Measurements from ENCODE around the gene KCND3.

The KCND3 gene

GRCh38 chr1:111989531-111990025 lies at the start of gene KCND3:
Gene KCND3, minus strand, starts transcription at chr1:111989668.
- no peak for DNase-seq

GRCh38 chr1:112034277-112034676 lies 44.8 kb upstream of the KCND3 start:
- no peak for DNase-seq

DNA sequence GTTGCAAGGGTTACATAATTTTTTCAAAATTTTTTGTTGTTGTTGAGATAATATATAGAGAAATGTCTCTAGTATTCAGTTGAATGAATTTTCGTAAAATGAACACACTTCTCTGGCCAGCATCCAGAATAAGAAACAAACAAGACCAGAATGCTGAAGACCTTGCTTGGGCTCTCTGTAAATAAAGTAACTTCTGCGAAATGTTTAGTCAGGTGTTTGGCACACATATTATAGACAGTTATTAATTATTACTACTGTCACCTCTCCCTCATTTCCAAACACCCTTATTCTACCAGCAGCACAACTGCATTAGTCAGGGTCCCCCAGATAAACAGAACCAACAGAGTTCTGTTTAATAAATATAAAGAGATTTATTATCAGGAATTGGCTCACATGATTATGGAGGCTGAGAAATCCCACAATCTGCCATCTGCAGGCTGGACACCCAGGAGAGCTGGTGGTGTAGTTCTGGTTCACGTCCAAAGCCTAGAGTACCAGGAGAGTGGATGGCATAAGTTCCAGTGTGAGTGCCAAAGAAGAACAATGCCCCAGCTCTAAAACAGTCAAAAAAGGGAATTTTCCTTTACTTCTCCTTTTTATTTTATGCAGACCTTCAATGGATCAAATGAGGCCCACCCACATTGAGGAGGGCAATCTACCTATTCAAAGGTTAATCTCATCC lies 44.1 kb upstream of the KCND3 start:
- DNase-seq = no peak

GRCh38 chr1:112030157-112030556 lies 40.7 kb upstream of the KCND3 start:
- DNase-seq = no peak

- no peak for DNase-seq
Observed at GRCh38 chr1:112027696-112028095, 38.2 kb upstream of the KCND3 start.

- no peak for DNase-seq
Observed at GRCh38 chr1:112026501-112026900, 37.0 kb upstream of the KCND3 start.

- DNase-seq = no peak
Observed at GRCh38 chr1:112026016-112026415, 36.5 kb upstream of the KCND3 start.

- no peak for DNase-seq
Observed at GRCh38 chr1:112021263-112021662, 31.8 kb upstream of the KCND3 start.

GRCh38 chr1:112017183-112017582 lies 27.7 kb upstream of the KCND3 start:
- no peak for DNase-seq

DNA sequence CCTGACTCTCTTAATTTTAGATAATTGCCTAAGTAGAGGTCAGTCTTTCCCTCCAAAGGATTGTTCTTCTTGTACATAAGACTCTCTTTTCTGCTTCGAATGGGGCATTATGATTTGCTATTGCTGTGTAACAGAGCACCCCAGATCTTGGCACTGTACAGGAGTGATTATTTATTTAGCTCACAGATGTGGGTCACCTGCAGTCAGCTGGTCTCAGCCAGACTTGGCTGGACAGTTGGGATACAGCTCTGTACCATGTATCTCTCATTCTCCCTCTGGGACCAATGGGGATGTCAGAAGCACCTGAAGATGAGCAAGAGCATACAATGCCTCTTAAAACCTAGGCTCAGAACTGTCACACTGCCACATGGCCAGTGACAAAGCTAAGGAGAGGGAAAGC lies 23.4 kb upstream of the KCND3 start:
- no peak for DNase-seq

DNA sequence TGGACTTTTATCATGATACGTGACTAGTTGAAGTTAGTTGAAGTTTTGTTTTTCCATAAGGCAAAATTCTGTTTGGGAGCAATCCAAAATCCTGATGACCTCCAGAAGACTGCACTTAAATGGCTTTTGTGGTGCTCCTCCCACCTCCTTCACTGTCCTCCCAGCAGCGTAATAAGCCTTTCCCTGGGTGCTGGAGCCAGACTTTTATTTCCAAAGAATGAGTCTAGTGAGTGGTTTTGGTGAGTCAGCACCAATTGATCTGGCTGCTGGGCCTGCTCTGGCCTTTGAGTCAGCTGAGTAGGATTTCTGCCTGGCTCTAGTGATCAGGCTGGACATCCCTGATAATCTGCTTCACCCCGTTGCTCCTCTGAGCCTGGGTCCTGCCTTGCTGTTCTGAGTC lies 21.7 kb upstream of the KCND3 start:
- DNase-seq = no peak

DNA sequence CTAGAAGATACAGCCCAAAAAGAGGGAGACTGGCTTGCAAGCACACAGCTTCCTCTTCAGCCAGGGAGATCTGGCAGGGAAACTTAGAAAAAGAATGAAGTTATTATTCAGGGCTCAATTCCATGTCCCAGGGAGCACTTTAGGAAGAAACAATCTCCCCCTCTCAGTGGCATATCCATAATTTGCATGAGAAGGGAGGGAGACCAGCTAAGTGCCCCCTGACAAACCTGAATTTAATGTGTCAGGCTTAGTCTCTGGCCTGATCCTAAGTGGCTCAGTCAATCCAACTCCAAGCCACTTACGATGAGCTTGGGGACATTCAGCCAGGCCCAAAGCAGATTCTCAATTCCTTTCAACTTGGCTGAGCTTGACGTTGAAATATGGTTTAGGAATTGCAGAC lies 17.7 kb upstream of the KCND3 start:
- no peak for DNase-seq

DNA sequence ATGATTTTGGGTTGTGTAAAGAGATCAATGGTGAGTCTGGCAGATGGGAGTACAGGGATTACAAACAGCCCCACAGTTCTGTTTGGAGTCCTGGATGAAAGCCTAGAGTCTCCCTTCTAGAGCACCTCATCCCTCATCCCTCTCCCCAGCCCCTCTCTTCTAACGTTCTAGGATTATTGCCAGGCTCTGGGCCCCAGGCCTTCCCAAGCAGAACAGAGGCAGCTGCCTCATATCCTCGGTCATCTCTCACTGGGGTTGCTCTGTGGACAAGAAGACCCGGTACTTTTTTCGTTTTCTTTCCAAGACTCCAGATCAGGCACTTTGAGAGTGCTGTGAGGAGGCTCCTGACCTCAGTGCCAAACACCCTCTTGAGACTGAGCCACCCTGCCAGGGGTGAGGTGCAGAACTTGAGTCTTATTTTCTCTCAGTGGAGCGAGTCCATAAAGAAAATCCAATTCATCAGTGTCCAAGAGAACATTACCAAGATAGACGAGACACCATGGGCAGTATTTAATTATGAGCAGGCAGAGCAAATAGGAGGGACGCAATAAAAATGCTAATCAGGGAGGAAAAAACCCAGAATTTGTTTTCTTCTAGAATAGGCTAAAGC lies 17.1 kb upstream of the KCND3 start:
- no peak for DNase-seq

DNA sequence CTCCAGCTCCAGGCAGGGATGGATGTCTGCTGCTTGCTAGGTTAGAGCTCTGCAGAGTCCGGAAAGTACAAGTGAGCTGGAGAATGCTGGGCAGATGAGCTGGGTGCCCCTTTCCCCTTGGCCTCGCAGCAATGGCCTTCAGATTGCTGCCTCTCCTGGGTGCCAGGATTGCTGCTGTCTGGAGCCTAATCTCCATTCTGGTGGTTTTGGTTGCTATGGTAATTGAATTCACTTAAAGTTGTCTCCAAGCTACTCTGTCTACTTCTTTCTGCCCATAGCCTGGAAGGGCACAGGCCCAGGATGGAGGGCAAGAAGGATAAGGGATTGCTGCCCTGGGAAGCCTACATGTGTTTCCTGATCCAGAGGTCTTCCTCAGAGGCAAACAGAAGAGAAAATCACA lies 14.6 kb upstream of the KCND3 start:
- no peak for DNase-seq

- no peak for DNase-seq
Observed at GRCh38 chr1:112002514-112002913, 13.0 kb upstream of the KCND3 start.

- no peak for DNase-seq
Observed at GRCh38 chr1:112001436-112001835, 12.0 kb upstream of the KCND3 start.

GRCh38 chr1:112000048-112000447 lies 10.6 kb upstream of the KCND3 start:
- no peak for DNase-seq

GRCh38 chr1:111998332-111998731 lies 8.9 kb upstream of the KCND3 start:
- no peak for DNase-seq

DNA sequence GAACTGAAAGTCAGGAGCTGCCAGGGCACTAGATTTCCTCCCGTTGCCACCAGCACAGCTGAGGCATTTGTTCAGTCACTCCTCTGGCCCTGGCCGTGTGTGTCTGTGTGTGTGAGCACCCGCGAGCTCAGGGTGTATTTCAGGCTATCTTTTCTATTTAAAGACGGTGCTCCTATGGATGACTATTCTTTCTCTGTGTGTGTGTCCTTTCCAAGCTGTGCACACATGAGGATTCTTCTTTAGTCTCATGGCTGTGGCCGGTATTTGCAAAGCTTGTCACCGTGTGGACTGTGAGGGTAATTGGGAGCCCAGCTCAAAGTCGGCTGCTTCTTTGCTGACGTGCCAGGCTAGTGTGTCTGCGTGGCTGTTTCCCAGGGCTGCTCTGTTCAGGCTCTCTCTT lies 3.0 kb upstream of the KCND3 start:
- DNase-seq = no peak

- no peak for DNase-seq
Observed at GRCh38 chr1:111990878-111991718, 1.6 kb upstream of the KCND3 start.

- no peak for DNase-seq
Observed at GRCh38 chr1:111990026-111990877, 784 bp upstream of the KCND3 start.

DNA sequence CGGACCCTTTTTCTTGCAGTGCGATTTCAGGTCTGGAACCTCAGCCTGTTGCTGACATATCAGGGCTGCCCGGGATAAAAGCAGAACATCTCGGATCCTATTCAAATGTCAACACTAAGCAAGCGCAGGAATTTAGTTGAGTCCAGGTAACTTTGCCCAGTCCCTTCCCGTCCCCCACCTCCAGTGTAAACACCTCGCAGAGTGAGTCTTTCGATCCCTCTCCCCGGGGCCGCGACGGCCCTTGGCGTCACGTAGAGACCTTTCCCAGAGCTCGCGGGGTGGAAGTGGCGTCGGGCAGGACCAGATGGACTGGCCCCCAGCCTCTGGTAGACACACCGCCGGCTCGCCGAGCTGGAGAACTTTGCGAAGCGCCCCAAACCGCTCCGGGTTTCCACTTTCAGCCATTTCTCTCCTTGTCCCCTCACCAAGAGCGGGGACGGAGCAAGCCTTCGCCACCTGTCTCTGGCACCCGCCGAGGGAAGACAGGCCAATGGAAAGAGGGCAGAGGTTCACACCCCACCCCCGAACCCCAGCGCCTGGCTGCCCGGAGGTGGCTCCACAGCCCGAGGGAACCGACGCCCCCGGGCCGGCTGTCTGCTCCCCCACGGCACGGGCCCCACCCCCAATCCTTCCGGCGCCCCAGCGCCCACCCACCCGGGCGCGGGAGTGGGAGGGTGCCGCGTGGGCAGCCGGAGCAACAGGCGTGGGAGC lies 570 bp downstream of the KCND3 start:
- no peak for DNase-seq

Data from CD4-positive, alpha-beta T cell treated with Interleukin-21 for 1 hour (primary cell).